Activated naive CD8-positive, alpha-beta T cell treated with anti-CD3 and anti-CD28 coated beads, Interleukin-2, amount 10 ng/mL, durations not matched to agents 7 days and 5 days (primary cell): ENCODE measurements around the gene MAPK7. TPM values are rescaled to one million over a fixed set of nuclear protein-coding genes. Genes with fewer than 3 reads are reported as not detected.

ENCODE experiments used
- ATAC-seq: fragments of 150-1000 bp; cut with Tn5 transposase; one replicate; pipeline ENCODE4 v1.10.0; 2021; ENCODE audit warnings: low read depth, moderate library complexity
- POLR2A ChIA-PET: fragments of 350-600 bp; sonication (Branson Sonifier 250); formaldehyde crosslinking; loops from one replicate; lab custom pipeline; 2021; ENCODE audit warnings: antibody characterized with exemption; lab: Charles Lee
- DNase-seq: peaks from one replicate; pipeline ENCODE4 v3.0.0; 2021
- H3K27ac Mint-ChIP-seq: one replicate; pipeline ENCODE4 v1.8.0; 2022; ENCODE audit warnings: mild to moderate bottlenecking, mixed read lengths
- H3K27me3 Mint-ChIP-seq: one replicate; pipeline ENCODE4 v1.8.0; 2022; ENCODE audit warnings: mild to moderate bottlenecking, moderate library complexity, mixed read lengths
- H3K36me3 Mint-ChIP-seq: one replicate; pipeline ENCODE4 v1.8.0; 2021; ENCODE audit warnings: mild to moderate bottlenecking, mixed read lengths
- H3K4me1 Mint-ChIP-seq: one replicate; pipeline ENCODE4 v1.8.0; 2021; ENCODE audit warnings: mixed read lengths
- H3K4me3 Mint-ChIP-seq: one replicate; pipeline ENCODE4 v1.8.0; 2022; ENCODE audit warnings: mild to moderate bottlenecking, moderate library complexity, mixed read lengths
- H3K9me3 Mint-ChIP-seq: one replicate; pipeline ENCODE4 v1.8.0; 2021; ENCODE audit warnings: mixed read lengths
- total RNA-seq, 2 experiments: library from RNA; stranded (reverse); gene quantifications; one replicate each; pipeline ENCODE4 v1.2.3, GENCODE V29; 2021

Gene MAPK7
- total RNA-seq, 2 experiments from 2014 or later = 26.8 to 27.4 TPM

GRCh38 chr17:19392303-19392702 is 14.0 kb downstream of the MAPK7 start:
- no peak overlapping the region for H3K4me3 Mint-ChIP-seq
- DNase-seq (no peak), ATAC-seq (no peak)
- H3K27ac Mint-ChIP-seq = no peak overlapping the region
- peaks cover 28% of the 10 kb centered on the region for H3K27me3 Mint-ChIP-seq
- no peaks in the 10 kb centered on the region for H3K9me3 Mint-ChIP-seq
- POLR2A ChIA-PET = no interaction called here
- H3K4me1 Mint-ChIP-seq = peaks cover 2% of the 10 kb centered on the region
- H3K36me3 Mint-ChIP-seq = no peaks in the 10 kb centered on the region

GRCh38 chr17:19397556-19398041 is 19.3 kb downstream of the MAPK7 start:
- Mint-ChIP-seq H3K9me3 (no peaks in the 10 kb centered on the region), H3K27me3 (peaks cover 14% of the 10 kb centered on the region), H3K4me3 (no peak overlapping the region), H3K36me3 (no peaks in the 10 kb centered on the region), H3K4me1 (no peaks in the 10 kb centered on the region), H3K27ac (no peak overlapping the region)
- no peak for ATAC-seq
- DNase-seq = no peak
- POLR2A ChIA-PET = no interaction called here

GRCh38 chr17:19398301-19399181 is 20.2 kb downstream of the MAPK7 start:
- no peaks in the 10 kb centered on the region for H3K4me1 Mint-ChIP-seq
- H3K27me3 Mint-ChIP-seq = peaks cover 8% of the 10 kb centered on the region
- peaks cover under 1% of the 10 kb centered on the region for H3K9me3 Mint-ChIP-seq
- no peaks in the 10 kb centered on the region for H3K36me3 Mint-ChIP-seq
- POLR2A ChIA-PET = no interaction called here
- H3K4me3 Mint-ChIP-seq = no peak overlapping the region
- no peak overlapping the region for H3K27ac Mint-ChIP-seq
- no peak for DNase-seq
- ATAC-seq = no peak

GRCh38 chr17:19399750-19400450 is 21.6 kb downstream of the MAPK7 start:
- Mint-ChIP-seq H3K9me3 (peaks cover 2% of the 10 kb centered on the region), H3K27me3 (peaks cover 7% of the 10 kb centered on the region), H3K27ac (no peak overlapping the region), H3K4me3 (no peak overlapping the region), H3K36me3 (no peaks in the 10 kb centered on the region), H3K4me1 (no peaks in the 10 kb centered on the region)
- ATAC-seq (no peak), DNase-seq (no peak)
- POLR2A ChIA-PET = no interaction called here

GRCh38 chr17:19401321-19402010 is 23.2 kb downstream of the MAPK7 start:
- no peak overlapping the region for H3K4me3 Mint-ChIP-seq
- no peak overlapping the region for H3K27ac Mint-ChIP-seq
- ATAC-seq (no peak), DNase-seq (no peak)
- no peaks in the 10 kb centered on the region for H3K4me1 Mint-ChIP-seq
- peaks cover under 1% of the 10 kb centered on the region for H3K27me3 Mint-ChIP-seq
- POLR2A ChIA-PET = no interaction called here
- H3K36me3 Mint-ChIP-seq = no peaks in the 10 kb centered on the region
- H3K9me3 Mint-ChIP-seq = peaks cover 2% of the 10 kb centered on the region

GRCh38 chr17:19402171-19402570 is 23.9 kb downstream of the MAPK7 start:
- no peak for ATAC-seq
- Mint-ChIP-seq H3K9me3 (peaks cover 2% of the 10 kb centered on the region), H3K36me3 (no peaks in the 10 kb centered on the region), H3K27ac (no peak overlapping the region), H3K4me1 (no peaks in the 10 kb centered on the region), H3K4me3 (no peak overlapping the region), H3K27me3 (no peaks in the 10 kb centered on the region)
- POLR2A ChIA-PET = no interaction called here
- DNase-seq = no peak

- Mint-ChIP-seq H3K4me1 (no peaks in the 10 kb centered on the region), H3K27ac (no peak overlapping the region), H3K27me3 (no peaks in the 10 kb centered on the region), H3K4me3 (no peak overlapping the region), H3K9me3 (peaks cover 2% of the 10 kb centered on the region), H3K36me3 (no peaks in the 10 kb centered on the region)
- no peak for ATAC-seq
- no peak for DNase-seq
- POLR2A ChIA-PET = no interaction called here
These were observed 24.7 kb downstream of the MAPK7 start for GRCh38 chr17:19403021-19403420.

- Mint-ChIP-seq H3K4me3 (no peak overlapping the region), H3K27me3 (peaks cover 3% of the 10 kb centered on the region), H3K9me3 (peaks cover 2% of the 10 kb centered on the region), H3K36me3 (no peaks in the 10 kb centered on the region), H3K4me1 (no peaks in the 10 kb centered on the region), H3K27ac (no peak overlapping the region)
- DNase-seq = no peak
- POLR2A ChIA-PET = no interaction called here
- no peak for ATAC-seq
These were observed 26.0 kb downstream of the MAPK7 start for GRCh38 chr17:19404264-19404663.

- Mint-ChIP-seq H3K4me1 (no peaks in the 10 kb centered on the region), H3K36me3 (no peaks in the 10 kb centered on the region), H3K27ac (no peak overlapping the region), H3K9me3 (peaks cover 2% of the 10 kb centered on the region), H3K27me3 (peaks cover 4% of the 10 kb centered on the region), H3K4me3 (no peak overlapping the region)
- DNase-seq (no peak), ATAC-seq (no peak)
- POLR2A ChIA-PET = no interaction called here
These were observed 26.8 kb downstream of the MAPK7 start for GRCh38 chr17:19405114-19405513.

GRCh38 chr17:19407601-19408345 is 29.5 kb downstream of the MAPK7 start:
- POLR2A ChIA-PET = no interaction called here
- Mint-ChIP-seq H3K27ac (no peak overlapping the region), H3K36me3 (no peaks in the 10 kb centered on the region), H3K4me3 (no peak overlapping the region), H3K27me3 (peaks cover 6% of the 10 kb centered on the region), H3K4me1 (no peaks in the 10 kb centered on the region), H3K9me3 (peaks cover 2% of the 10 kb centered on the region)
- no peak for DNase-seq
- no peak for ATAC-seq

GRCh38 chr17:19408346-19408710 is 30.0 kb downstream of the MAPK7 start:
- POLR2A ChIA-PET = no interaction called here
- no peaks in the 10 kb centered on the region for H3K4me1 Mint-ChIP-seq
- ATAC-seq = no peak

GRCh38 chr17:19409066-19409465 is 30.8 kb downstream of the MAPK7 start:
- peaks cover 7% of the 10 kb centered on the region for H3K27me3 Mint-ChIP-seq
- POLR2A ChIA-PET = no interaction called here
- no peaks in the 10 kb centered on the region for H3K9me3 Mint-ChIP-seq
- H3K36me3 Mint-ChIP-seq = no peaks in the 10 kb centered on the region
- no peaks in the 10 kb centered on the region for H3K4me1 Mint-ChIP-seq
- no peak overlapping the region for H3K27ac Mint-ChIP-seq
- no peak for DNase-seq
- ATAC-seq = no peak
- H3K4me3 Mint-ChIP-seq = no peak overlapping the region

More at GRCh38 chr17:19408346-19408710, 30.0 kb downstream of the MAPK7 start:
- H3K9me3 Mint-ChIP-seq = peaks cover 2% of the 10 kb centered on the region
- H3K36me3 Mint-ChIP-seq = no peaks in the 10 kb centered on the region
- H3K4me3 Mint-ChIP-seq = no peak overlapping the region
- peaks cover 7% of the 10 kb centered on the region for H3K27me3 Mint-ChIP-seq
- no peak overlapping the region for H3K27ac Mint-ChIP-seq
- DNase-seq = no peak

GRCh38 chr17:19409509-19409908 is 31.2 kb downstream of the MAPK7 start:
- Mint-ChIP-seq H3K9me3 (no peaks in the 10 kb centered on the region), H3K4me1 (no peaks in the 10 kb centered on the region), H3K36me3 (no peaks in the 10 kb centered on the region), H3K27ac (no peak overlapping the region), H3K4me3 (no peak overlapping the region), H3K27me3 (peaks cover 7% of the 10 kb centered on the region)
- DNase-seq (no peak), ATAC-seq (no peak)
- POLR2A ChIA-PET = no interaction called here
